Heart right ventricle (tissue), 16 donors: ENCODE results near the gene DALRD3. TPM values are rescaled to one million over a fixed set of nuclear protein-coding genes. Genes with fewer than 3 reads are reported as not detected.
A peak's percentile ranks its signal among the peaks of the same experiment; 100 is the strongest.

Experiments
- ATAC-seq, 8 donors: fragments of 200-7000 bp; cut with Tn5 transposase; one replicate each; pipeline ENCODE4 v1.9.1; 2020; ENCODE audit warnings: mild to moderate bottlenecking in 8 of 8, moderate library complexity in 8 of 8, moderate number of reproducible peaks in 1 of 8
- DNase-seq, 2 donors: peaks; one replicate each; pipeline ENCODE4 v3.0.0-alpha.2; 2020
- H3K27ac ChIP-seq, 10 donors: fragments of 200-600 bp; sonication (generic) in 2 of 10; one replicate each; pipeline versions ENCODE4 v1.5.0 to v1.8.0; 2020 to 2022; ENCODE audit warnings: mild to moderate bottlenecking in 3 of 10
- H3K27me3 ChIP-seq, 7 donors: fragments of 200-600 bp; one replicate each; pipeline ENCODE4 v1.8.0; 2021 to 2022; ENCODE audit warnings: mild to moderate bottlenecking in 2 of 7
- H3K36me3 ChIP-seq, 9 donors: fragments of 200-600 bp; sonication (generic) in 1 of 9; one replicate each; pipeline versions ENCODE4 v1.5.0 to v1.8.0; 2020 to 2022; ENCODE audit warnings: mild to moderate bottlenecking in 2 of 9
- H3K4me1 ChIP-seq, 9 donors: fragments of 200-600 bp; sonication (generic) in 1 of 9; one replicate each; pipeline versions ENCODE4 v1.5.0 to v1.8.0; 2020 to 2022; ENCODE audit warnings: mild to moderate bottlenecking in 4 of 9
- H3K4me3 ChIP-seq, 10 donors: fragments of 200-600 bp; sonication (generic) in 2 of 10; one replicate each; pipeline versions ENCODE4 v1.5.0 to v1.8.0; 2020 to 2022; ENCODE audit warnings: mild to moderate bottlenecking in 7 of 10, moderate library complexity in 2 of 10
- H3K9me3 ChIP-seq, 11 donors: fragments of 200-600 bp in 10 of 11; sonication (generic) in 2 of 11; one replicate each; pipeline versions ENCODE4 v1.5.0 to v1.8.0; 2013 to 2022; ENCODE audit warnings: mild to moderate bottlenecking in 2 of 11, control low read depth in 1 of 11, moderate library complexity in 1 of 11
- CTCF ChIP-seq, 9 donors: fragments of 200-600 bp; sonication (generic) in 2 of 9; IDR thresholded peaks; one replicate each; pipeline versions ENCODE4 v1.5.0 to v1.8.0; 2021 to 2022; ENCODE audit warnings: antibody characterized with exemption in 9 of 9, mild to moderate bottlenecking in 5 of 9, moderate library complexity in 1 of 9
- WGBS, 2 donors: extraction: QIAGEN DNeasy Blood & Tissue Kit; methylation state at CpG; one replicate each; pipeline ENCODE4 v1.1.7; 2013; ENCODE audit warnings: inconsistent platforms in 1 of 2; 5-methylcytosine and 5-hydroxymethylcytosine counted together
- intact Hi-C, 10 donors: fragments of 100-400 bp; cut with DNase I; formaldehyde crosslinking; loops; one replicate each; pipeline versions ENCODE4 v1.11.1 to v1.14.2; 2022
- polyA plus RNA-seq, 2 donors: library from polyadenylated mRNA; stranded (reverse); fragments of 200-250 nt; gene quantifications; one replicate each; pipeline ENCODE4 v1.2.3, GENCODE V29; 2013
- total RNA-seq, 10 donors: library from RNA; stranded (reverse); fragmentation: NEBNext Ultra II Directional in 3 of 10; extraction: Animal tissue kit (Norgen Biotek cat#: 25700) in 3 of 10; gene quantifications; one replicate each; pipeline versions ENCODE4 v1.2.1 to v1.2.4, GENCODE V29; 2021 to 2023
- donor health status: Arrhythmogenic right ventricular cardiomyopathy.
- donor health status: ischemic (EF 13 %, LVEDD 7.1; RV severe dilation, severe dysfunction).
- donor health status: healthy with polysubstance abuse.
- donor health status: DM: no; HTN: yes; CAD: no.
- donor health status: DM: no; HTN: no; CAD: no.
- donor health status: ischemic (EF 25% LVEDD 6.9; RV normal size, moderate dysfunction).
- donor health status: ischemic (EF 25% LVEDD 5.7; RV mildly dilated, moderate dysfunction).
- donor health status: healthy.
- donor health status: DM: yes; HTN: yes; CAD: no.
- donor health status: Ischemic cardiomyopathy.
- donor health status: ischemic (EF 35%, LVEDD 5.7; RV mildly dilated, moderate dysfunction).
- donor health status: nonischemic (EF 11% LVEDD 7.7; RV severe dilation, severe dysfunction).
- donor health status: DM: yes; HTN: yes; CAD: no.
- donor health status: PGD.
- donor health status: ischemic (EF 29% LVEDD 5.4; RV normal size, mild dysfunction).
- donor health status: nonischemic (EF 23%, LVEDD 6.1; RV moderate dilation, normal function).

Gene DALRD3
- total and polyA plus RNA-seq, 12 donors, result 7.6 to 17.8 (median 14.8) TPM

- peaks cover 0 to 43% (median 0%) of the 10 kb centered on the region in 9 donors for H3K36me3 ChIP-seq
- H3K4me3 ChIP-seq, result no peak overlapping the region
- no peaks in the 10 kb centered on the region for H3K9me3 ChIP-seq
- ATAC-seq, result peak in 1 of 8 donors; percentile 5
- H3K27ac ChIP-seq, result no peak overlapping the region
- intact Hi-C loops, result loop anchor here in 1 of 10 donors (10.0 kb wide), 1 partner anchor 97 kb away; the partner anchor contains the start of gene QRICH1
- WGBS, 2 donors, result 79% methylated on average over 20 of the region's 20 CpGs
- no peak for TF ChIP-seq CTCF (IDR thresholded peaks at IDR 0.05)
- H3K4me1 ChIP-seq, result no peaks in the 10 kb centered on the region
- H3K27me3 ChIP-seq, result no peaks in the 10 kb centered on the region
- no peak for DNase-seq
Observed at GRCh38 chr3:48997714-48998637, 20.4 kb downstream of the DALRD3 start.

- peaks cover 0 to 5% (median 1%) of the 10 kb centered on the region in 9 donors for H3K4me1 ChIP-seq
- no peak for TF ChIP-seq CTCF (IDR thresholded peaks at IDR 0.05)
- no peak for DNase-seq
- ATAC-seq, result no peak
- H3K27ac ChIP-seq, result no peak overlapping the region
- intact Hi-C loops, result loop anchor here in 1 of 10 donors (10.0 kb wide), 1 partner anchor 98 kb away; the partner anchor contains the start of gene QRICH1
- H3K9me3 ChIP-seq, result no peaks in the 10 kb centered on the region
- H3K4me3 ChIP-seq, result no peak overlapping the region
- 76 to 80% methylated on average over 8 of the region's 8 CpGs for WGBS, 2 donors
- no peaks in the 10 kb centered on the region for H3K27me3 ChIP-seq
- H3K36me3 ChIP-seq, result peaks cover 0 to 42% (median 0%) of the 10 kb centered on the region in 9 donors
Observed at GRCh38 chr3:48997102-48997635, 21.2 kb downstream of the DALRD3 start.

DNA sequence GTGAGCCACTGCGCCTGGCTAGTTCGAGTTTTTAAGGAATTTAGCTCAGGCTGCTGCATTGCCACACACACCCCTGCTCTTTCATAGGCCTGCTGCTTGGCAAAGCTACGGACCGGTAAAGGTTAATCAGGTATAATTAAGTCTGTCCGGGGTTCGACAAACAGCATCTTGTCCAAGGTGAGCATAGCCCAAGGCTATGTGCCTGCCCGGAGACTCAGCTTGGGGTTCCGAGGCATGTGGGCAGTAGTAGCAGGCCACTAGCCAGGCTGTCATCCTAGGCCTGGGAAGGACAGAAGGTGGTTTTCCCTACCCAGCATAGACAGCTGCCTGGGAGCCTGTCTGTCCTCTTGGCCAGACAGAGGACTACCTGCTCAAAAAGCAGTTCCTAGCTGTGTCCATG lies 21.7 kb downstream of the DALRD3 start:
- ATAC-seq, result no peak
- Histone ChIP-seq H3K4me3 (no peak overlapping the region), H3K4me1 (peaks cover 0 to 10% (median 7%) of the 10 kb centered on the region in 9 donors), H3K27me3 (no peaks in the 10 kb centered on the region), H3K36me3 (peaks cover 0 to 39% (median 0%) of the 10 kb centered on the region in 9 donors), H3K9me3 (no peaks in the 10 kb centered on the region), H3K27ac (no peak overlapping the region)
- intact Hi-C loops, result loop anchor here in 1 of 10 donors (10.0 kb wide), 1 partner anchor 98 kb away; the partner anchor contains the start of gene QRICH1
- no peak for DNase-seq
- 95 to 97% methylated on average over 8 of the region's 8 CpGs for WGBS, 2 donors
- no peak for TF ChIP-seq CTCF (IDR thresholded peaks at IDR 0.05)

GRCh38 chr3:48993834-48994233 lies 24.5 kb downstream of the DALRD3 start:
- ATAC-seq (no peak), DNase-seq (no peak)
- H3K4me1 ChIP-seq, result peaks cover 7 to 30% (median 24%) of the 10 kb centered on the region in 9 donors
- H3K27me3 ChIP-seq, result no peaks in the 10 kb centered on the region
- TF ChIP-seq CTCF (IDR thresholded peaks at IDR 0.05), result no peak
- no peak overlapping the region for H3K4me3 ChIP-seq
- peaks cover 0 to 35% (median 0%) of the 10 kb centered on the region in 9 donors for H3K36me3 ChIP-seq
- H3K27ac ChIP-seq, result no peak overlapping the region
- H3K9me3 ChIP-seq, result no peaks in the 10 kb centered on the region
- intact Hi-C loops, result loop anchor here in 1 of 10 donors (10.0 kb wide), 1 partner anchor 101 kb away; the partner anchor contains the start of gene QRICH1
